Left lung (tissue), 10 donors: ENCODE results near the gene ATP2B3. TPM values are rescaled to one million over a fixed set of nuclear protein-coding genes. Genes with fewer than 3 reads are reported as not detected.

ENCODE experiments used
- ATAC-seq: fragments of 200-7000 bp; cut with Tn5 transposase; one replicate; pipeline ENCODE4 v1.9.1; 2020; ENCODE audit warnings: moderate library complexity
- DNase-seq, 4 donors: peaks; one replicate each; pipeline ENCODE4 v3.0.0-alpha.2; 2013 to 2020
- H3K27ac ChIP-seq, 2 donors: fragments of 200-600 bp; sonication (generic) in 1 of 2; one replicate each; pipeline versions ENCODE4 v1.5.0 to v1.8.0; 2020 to 2021
- H3K27me3 ChIP-seq, 2 donors: fragments of 200-600 bp; sonication (generic) in 1 of 2; one replicate each; pipeline versions ENCODE4 v1.5.0 to v1.8.0; 2020 to 2021
- H3K36me3 ChIP-seq, 2 donors: fragments of 200-600 bp; sonication (generic) in 1 of 2; one replicate each; pipeline versions ENCODE4 v1.5.0 to v1.8.0; 2020 to 2021
- H3K4me1 ChIP-seq, 2 donors: fragments of 200-600 bp; one replicate each; pipeline ENCODE4 v1.8.0; 2021
- H3K4me3 ChIP-seq, 2 donors: fragments of 200-600 bp; sonication (generic) in 1 of 2; one replicate each; pipeline versions ENCODE4 v1.5.0 to v1.8.0; 2020 to 2021; ENCODE audit warnings: mild to moderate bottlenecking in 1 of 2
- H3K9me3 ChIP-seq, 2 donors: fragments of 200-600 bp; sonication (generic) in 1 of 2; one replicate each; pipeline versions ENCODE4 v1.5.0 to v1.8.0; 2020 to 2021
- intact Hi-C, 2 donors: fragments of 100-400 bp; cut with DNase I; formaldehyde crosslinking; loops; one replicate each; pipeline versions ENCODE4 v1.11.2 to v1.14.2; 2022
- polyA plus RNA-seq, 6 donors: library from polyadenylated mRNA; unstranded; fragments of 120-200 nt; gene quantifications; one replicate each; pipeline ENCODE4 v1.2.1, GENCODE V29; 2013; ENCODE audit not compliant: insufficient read length in 6 of 6
- total RNA-seq, 2 donors: library from RNA; stranded (reverse); fragmentation: NEBNext Ultra II Directional; extraction: Animal tissue kit (Norgen Biotek cat#: 25700); gene quantifications; one replicate each; pipeline ENCODE4 v1.2.1, GENCODE V29; 2021
- TF ChIP-seq, protein P1 (sequence below), 2 donors: fragments of 200-600 bp; sonication (generic) in 1 of 2; IDR thresholded peaks; one replicate each; pipeline versions ENCODE4 v1.5.0 to v1.8.0; 2021; ENCODE audit warnings: antibody characterized with exemption in 2 of 2
- donor health status: DM: no; HTN: yes; CAD: no.
- donor health status: DM: no; HTN: no; CAD: no.

Gene ATP2B3
- total and polyA plus RNA-seq, 8 donors: 0.10 to 0.33 (median 0.19) TPM; not detected in 2

DNA sequence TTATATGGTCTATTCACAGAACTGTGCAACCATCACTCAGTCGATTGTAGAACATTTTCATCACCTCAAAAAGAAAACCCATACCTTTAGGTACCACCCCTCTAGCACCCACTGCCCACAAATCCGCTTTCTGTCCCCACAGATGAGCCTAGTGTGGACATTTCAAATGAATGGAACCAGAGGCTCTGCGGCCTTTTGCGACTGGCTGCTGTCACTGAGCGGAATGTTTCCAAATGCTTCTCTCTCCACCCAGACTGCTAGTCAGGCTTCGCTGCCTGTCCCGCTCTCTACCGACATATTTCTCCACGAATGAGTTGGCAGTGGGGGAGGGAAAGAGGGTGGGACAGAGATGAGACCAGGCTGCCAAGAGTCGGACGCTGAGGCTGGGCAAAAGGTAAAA lies 24.4 kb upstream of the ATP2B3 start:
- DNase-seq: no peak
- Histone ChIP-seq H3K27ac (no peak overlapping the region), H3K36me3 (no peaks in the 10 kb centered on the region), H3K4me3 (no peak overlapping the region), H3K4me1 (peaks cover 4 to 7% of the 10 kb centered on the region in 2 donors), H3K27me3 (peaks cover 0 to 21% of the 10 kb centered on the region in 2 donors), H3K9me3 (no peaks in the 10 kb centered on the region)
- intact Hi-C loops: no loop called here
- TF ChIP-seq, protein P1, sequence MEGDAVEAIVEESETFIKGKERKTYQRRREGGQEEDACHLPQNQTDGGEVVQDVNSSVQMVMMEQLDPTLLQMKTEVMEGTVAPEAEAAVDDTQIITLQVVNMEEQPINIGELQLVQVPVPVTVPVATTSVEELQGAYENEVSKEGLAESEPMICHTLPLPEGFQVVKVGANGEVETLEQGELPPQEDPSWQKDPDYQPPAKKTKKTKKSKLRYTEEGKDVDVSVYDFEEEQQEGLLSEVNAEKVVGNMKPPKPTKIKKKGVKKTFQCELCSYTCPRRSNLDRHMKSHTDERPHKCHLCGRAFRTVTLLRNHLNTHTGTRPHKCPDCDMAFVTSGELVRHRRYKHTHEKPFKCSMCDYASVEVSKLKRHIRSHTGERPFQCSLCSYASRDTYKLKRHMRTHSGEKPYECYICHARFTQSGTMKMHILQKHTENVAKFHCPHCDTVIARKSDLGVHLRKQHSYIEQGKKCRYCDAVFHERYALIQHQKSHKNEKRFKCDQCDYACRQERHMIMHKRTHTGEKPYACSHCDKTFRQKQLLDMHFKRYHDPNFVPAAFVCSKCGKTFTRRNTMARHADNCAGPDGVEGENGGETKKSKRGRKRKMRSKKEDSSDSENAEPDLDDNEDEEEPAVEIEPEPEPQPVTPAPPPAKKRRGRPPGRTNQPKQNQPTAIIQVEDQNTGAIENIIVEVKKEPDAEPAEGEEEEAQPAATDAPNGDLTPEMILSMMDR (IDR thresholded peaks at IDR 0.05): no peak
- ATAC-seq: no peak

DNA sequence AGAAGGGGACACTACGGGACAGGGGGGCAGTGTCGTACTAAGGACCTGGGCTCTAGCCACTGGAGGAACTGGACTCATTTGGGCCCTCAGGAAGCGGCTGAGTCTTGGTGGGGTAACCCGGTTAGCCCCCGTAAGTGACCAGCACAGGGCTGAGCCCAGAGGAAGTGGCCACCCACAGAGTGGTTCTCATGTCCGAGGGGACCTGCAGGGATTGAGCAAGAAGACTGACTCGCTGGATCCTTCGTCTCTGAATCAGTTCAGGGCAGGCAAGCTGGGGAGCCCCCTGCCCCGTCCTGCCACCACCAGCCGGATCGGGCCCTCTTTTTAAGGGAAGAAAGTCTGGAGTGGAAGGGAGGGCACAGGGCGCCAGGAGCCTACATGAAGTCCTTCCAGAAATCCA lies 23.4 kb upstream of the ATP2B3 start:
- intact Hi-C loops: no loop called here
- H3K4me3 ChIP-seq: no peak overlapping the region
- H3K4me1 ChIP-seq: peaks cover under 1 to 4% of the 10 kb centered on the region in 2 donors
- TF ChIP-seq, protein P1 (IDR thresholded peaks at IDR 0.05): no peak
- ATAC-seq: no peak
- peak overlapping the region in 1 of 2 donors; percentile 65 for H3K27ac ChIP-seq
- peaks cover 0 to 21% of the 10 kb centered on the region in 2 donors for H3K27me3 ChIP-seq
- no peaks in the 10 kb centered on the region for H3K36me3 ChIP-seq
- H3K9me3 ChIP-seq: no peaks in the 10 kb centered on the region
- no peak for DNase-seq

DNA sequence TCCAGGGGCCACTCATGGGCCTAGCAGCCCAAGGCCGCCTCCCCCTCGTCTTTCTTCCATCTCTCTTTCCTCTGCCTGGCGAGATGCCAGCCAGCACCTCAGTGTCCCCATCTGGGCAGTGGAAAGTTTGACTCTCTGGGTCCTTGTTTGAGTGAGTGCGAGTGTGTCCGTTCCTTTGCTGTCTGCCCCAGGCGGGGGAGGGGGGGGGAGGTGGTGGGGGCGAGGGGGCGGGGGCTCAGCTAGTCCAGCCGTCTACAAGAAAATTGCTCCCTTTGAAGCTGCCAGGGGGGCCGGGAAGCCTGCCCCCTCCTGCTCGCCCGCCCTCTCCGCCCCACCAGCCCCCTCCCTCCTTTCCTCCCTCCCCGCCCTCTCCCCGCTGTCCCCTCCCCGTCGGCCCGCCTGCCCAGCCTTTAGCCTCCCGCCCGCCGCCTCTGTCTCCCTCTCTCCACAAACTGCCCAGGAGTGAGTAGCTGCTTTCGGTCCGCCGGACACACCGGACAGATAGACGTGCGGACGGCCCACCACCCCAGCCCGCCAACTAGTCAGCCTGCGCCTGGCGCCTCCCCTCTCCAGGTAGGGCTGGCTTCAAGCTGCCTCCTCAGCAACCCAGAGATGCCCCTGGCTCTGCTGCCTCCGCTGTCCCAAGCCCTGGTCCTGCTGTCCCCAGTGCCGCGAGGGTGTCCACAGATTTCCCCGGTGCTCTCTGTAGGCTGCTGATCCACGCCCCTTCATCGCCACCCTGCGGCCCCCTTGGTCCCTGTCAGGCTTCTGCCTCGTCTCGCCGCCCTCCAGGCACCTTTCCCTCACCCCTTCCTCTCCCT lies 22.7 kb upstream of the ATP2B3 start, which contains the start of gene BGN:
Gene BGN, plus strand, starts transcription at position 440 of the 821 bp plus-strand sequence. CDS start 9,652 bp downstream, outside the sequence.
- peaks cover 0 to 4% of the 10 kb centered on the region in 2 donors for H3K4me1 ChIP-seq
- TF ChIP-seq, protein P1 (IDR thresholded peaks at IDR 0.05): no peak
- H3K27me3 ChIP-seq: peaks cover 0 to 21% of the 10 kb centered on the region in 2 donors
- peak within 1 kb of the TSS in 1 of 2 donors; percentile 65 for H3K27ac ChIP-seq
- DNase-seq: peak in 3 of 4 donors; percentile 50 to 69 (median 55)
- peak within 1 kb of the TSS; percentile 26 to 31 for H3K4me3 ChIP-seq
- intact Hi-C loops: no loop called here
- peak; percentile 50 for ATAC-seq
- H3K9me3 ChIP-seq: no peaks in the 10 kb centered on the region
- no peaks in the 10 kb centered on the region for H3K36me3 ChIP-seq

DNA sequence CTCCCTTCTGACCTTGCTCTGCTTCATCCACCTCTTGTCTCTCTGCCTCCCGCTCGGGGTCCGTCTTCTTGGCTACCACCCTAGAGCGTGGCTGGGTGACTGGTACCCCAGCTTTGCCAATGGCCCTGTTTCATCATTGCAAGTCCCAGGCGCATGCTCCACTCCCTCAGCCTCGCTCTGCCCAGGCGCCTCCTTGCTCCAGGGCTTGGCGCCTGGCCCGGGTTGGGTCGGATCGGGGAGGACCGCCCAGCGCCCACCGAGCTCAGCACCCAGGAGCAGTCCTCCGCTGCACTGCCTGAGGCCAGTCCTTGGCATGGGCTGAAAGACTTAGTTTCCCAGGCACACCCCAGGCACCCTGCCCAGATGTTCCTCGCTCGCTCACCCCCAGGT lies 22.1 kb upstream of the ATP2B3 start:
- H3K36me3 ChIP-seq: no peaks in the 10 kb centered on the region
- no peaks in the 10 kb centered on the region for H3K9me3 ChIP-seq
- H3K27ac ChIP-seq: peak overlapping the region in 1 of 2 donors; percentile 39
- ATAC-seq: peak; percentile 6
- H3K4me1 ChIP-seq: peaks cover 0 to 4% of the 10 kb centered on the region in 2 donors
- peak in 2 of 4 donors; percentile 44 to 46 for DNase-seq
- TF ChIP-seq, protein P1 (IDR thresholded peaks at IDR 0.05): no peak
- intact Hi-C loops: no loop called here
- peak overlapping the region; percentile 26 to 31 for H3K4me3 ChIP-seq
- peaks cover 0 to 21% of the 10 kb centered on the region in 2 donors for H3K27me3 ChIP-seq

DNA sequence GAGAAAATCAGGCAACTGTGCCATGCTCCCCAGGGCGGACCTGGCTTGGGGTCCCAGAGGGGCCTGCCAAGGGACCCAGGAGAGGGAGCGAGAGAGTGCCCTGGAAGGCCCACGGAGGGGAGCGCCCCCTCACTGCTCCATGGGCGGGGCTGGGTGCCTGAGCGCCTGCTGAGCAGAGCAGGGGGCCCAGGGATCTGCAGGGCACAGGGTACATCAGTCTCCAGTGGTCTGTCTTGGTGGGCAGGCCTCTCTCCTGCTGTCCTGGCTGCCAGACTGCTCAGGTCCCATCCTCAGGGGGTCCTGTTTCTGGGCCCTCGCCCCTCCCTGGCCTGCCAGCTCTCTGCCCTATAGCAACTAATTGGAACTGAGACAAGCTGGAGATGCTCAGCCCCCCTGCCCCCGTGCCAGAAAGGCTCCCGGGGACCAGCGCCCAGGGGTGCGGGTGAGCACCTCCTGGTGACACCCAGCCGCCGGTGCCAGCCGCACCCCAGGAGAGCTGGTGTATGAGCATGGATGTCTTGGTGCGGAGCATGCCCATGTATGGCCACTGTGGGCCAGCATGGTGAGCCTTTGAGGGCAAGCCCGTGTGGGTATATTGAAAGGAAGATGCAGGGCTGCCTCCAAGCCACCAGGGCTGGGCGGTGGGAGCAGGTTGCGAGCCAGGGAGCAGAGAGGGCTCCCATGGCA lies 21.4 kb upstream of the ATP2B3 start:
- intact Hi-C loops: no loop called here
- H3K4me1 ChIP-seq: peaks cover 0 to 4% of the 10 kb centered on the region in 2 donors
- H3K27me3 ChIP-seq: peaks cover 0 to 21% of the 10 kb centered on the region in 2 donors
- H3K9me3 ChIP-seq: no peaks in the 10 kb centered on the region
- DNase-seq (no peak), ATAC-seq (no peak)
- H3K4me3 ChIP-seq: peak overlapping the region; percentile 26 to 31
- no peaks in the 10 kb centered on the region for H3K36me3 ChIP-seq
- H3K27ac ChIP-seq: no peak overlapping the region
- TF ChIP-seq, protein P1 (IDR thresholded peaks at IDR 0.05): no peak
